Stimulated activated CD8-positive, alpha-beta memory T cell treated with anti-CD3 and anti-CD28 coated beads, Interleukin-12 subunit alpha, Interleukin-12 subunit beta, amount 100 ng/mL, for 24 hours (primary cell): ENCODE measurements around the gene SNX1.

Experiments used
- DNase-seq: peaks from one replicate; pipeline ENCODE4 v3.0.0-alpha.2; 2020; ENCODE audit errors: extremely low read depth

The SNX1 gene

GRCh38 chr15:64163659-64164362 is 68.0 kb downstream of the SNX1 start:
- no peak for DNase-seq

- no peak for DNase-seq
Measured at GRCh38 chr15:64164436-64164835, 68.7 kb downstream of the SNX1 start.

GRCh38 chr15:64166102-64166890 is 70.5 kb downstream of the SNX1 start:
- no peak for DNase-seq

- DNase-seq, result no peak
Measured at GRCh38 chr15:64180235-64180824, 84.5 kb downstream of the SNX1 start.

- DNase-seq, result no peak
Measured at GRCh38 chr15:64182859-64183370, 87.1 kb downstream of the SNX1 start.

GRCh38 chr15:64185146-64185911 is 89.5 kb downstream of the SNX1 start:
- DNase-seq, result no peak

- no peak for DNase-seq
Measured at GRCh38 chr15:64187396-64188191, 91.8 kb downstream of the SNX1 start.
